Gastroesophageal sphincter (tissue), 4 donors: ENCODE data around the gene DIP2C. TPM values are rescaled to one million over a fixed set of nuclear protein-coding genes. Genes with fewer than 3 reads are reported as not detected.

Experiments used
- ATAC-seq: fragments of 150-250 bp; one replicate; pipeline ENCODE4 v1.9.1; 2016; ENCODE audit warnings: mild to moderate bottlenecking, moderate library complexity
- H3K27ac ChIP-seq, 4 donors: fragments of 200-600 bp; sonication (generic) in 3 of 4; 1 replicate in 3 of 4; 2 replicates in 1 of 4; pipeline ENCODE4 v1.5.1; 2016 to 2019
- H3K27me3 ChIP-seq: fragments of 200-600 bp; sonication (generic); one replicate; pipeline ENCODE4 v1.5.1; 2019
- H3K36me3 ChIP-seq, 2 donors: fragments of 200-600 bp; sonication (generic); one replicate each; pipeline ENCODE4 v1.5.1; 2019; ENCODE audit warnings: control low read depth in 1 of 2
- H3K4me1 ChIP-seq, 3 donors: fragments of 200-600 bp; sonication (generic); 1 replicate in 2 of 3; 2 replicates in 1 of 3; pipeline ENCODE4 v1.5.1; 2016 to 2019; ENCODE audit warnings: control low read depth in 2 of 3
- H3K4me3 ChIP-seq, 2 donors: fragments of 200-600 bp; sonication (generic); one replicate each; pipeline ENCODE4 v1.5.1; 2019; ENCODE audit warnings: mild to moderate bottlenecking in 1 of 2, moderate library complexity in 1 of 2
- H3K9me3 ChIP-seq, 3 donors: fragments of 200-600 bp; sonication (generic); one replicate each; pipeline ENCODE4 v1.5.1; 2017 to 2019; ENCODE audit warnings: control low read depth in 2 of 3
- CTCF ChIP-seq, 4 experiments: fragments of 200-600 bp in 2 of 4; fragments of 450-650 bp in 2 of 4; sonication (generic) in 1 of 4; IDR thresholded peaks; one replicate each; pipeline ENCODE4 v1.5.1; 2017 to 2019; ENCODE audit warnings: antibody characterized with exemption in 4 of 4, mild to moderate bottlenecking in 2 of 4, moderate library complexity in 2 of 4
- EP300 ChIP-seq: sonication (generic); formaldehyde crosslinking; IDR thresholded peaks from one replicate; pipeline ENCODE4 v1.6.1; 2017; ENCODE audit warnings: antibody characterized with exemption, mild to moderate bottlenecking
- POLR2A ChIP-seq, 2 donors: fragments of 450-650 bp; IDR thresholded peaks; one replicate each; pipeline ENCODE4 v1.6.1; 2017; ENCODE audit warnings: antibody characterized with exemption in 2 of 2, mild to moderate bottlenecking in 2 of 2, moderate library complexity in 1 of 2
- POLR2AphosphoS5 ChIP-seq: sonication (generic); formaldehyde crosslinking; IDR thresholded peaks from one replicate; pipeline ENCODE4 v1.6.1; 2017; ENCODE audit warnings: antibody characterized with exemption
- WGBS, 2 donors: methylation state at CpG; one replicate each; pipeline ENCODE4 v1.1.5; 2018; ENCODE audit warnings: low coverage in 1 of 2; 5-methylcytosine and 5-hydroxymethylcytosine counted together
- total RNA-seq, 4 donors: library from RNA; depleted of rRNA; stranded (reverse); fragments of >200 nt; gene quantifications; one replicate each; pipeline ENCODE4 v1.1.0, GENCODE V29; 2016

DIP2C gene
- total RNA-seq, 4 donors from 2014 or later, result 40.8 to 73.8 (median 47.7) TPM

- H3K27me3 ChIP-seq, result no peaks in the 10 kb centered on the region
- no peak for ATAC-seq
- H3K27ac ChIP-seq, result no peak overlapping the region
- 90 to 92% methylated on average over 2 of the region's 2 CpGs for WGBS, 2 donors
- no peak for TF ChIP-seq POLR2A (IDR thresholded peaks at IDR 0.05)
- TF ChIP-seq CTCF (IDR thresholded peaks at IDR 0.05), result no peak
- TF ChIP-seq EP300, result no peak
- no peak for TF ChIP-seq POLR2AphosphoS5
- H3K4me1 ChIP-seq, result no peaks in the 10 kb centered on the region
- no peaks in the 10 kb centered on the region for H3K9me3 ChIP-seq
- H3K36me3 ChIP-seq, result peaks cover 0 to 25% of the 10 kb centered on the region in 2 donors
- H3K4me3 ChIP-seq, result no peak overlapping the region
These were observed 246.0 kb downstream of the DIP2C start for GRCh38 chr10:443459-443858.

GRCh38 chr10:442209-442608, 247.3 kb downstream of the DIP2C start:
- ATAC-seq, result no peak
- peaks cover 0 to 30% of the 10 kb centered on the region in 2 donors for H3K36me3 ChIP-seq
- H3K9me3 ChIP-seq, result no peaks in the 10 kb centered on the region
- no peaks in the 10 kb centered on the region for H3K27me3 ChIP-seq
- WGBS, 2 donors, result 94% methylated on average over 6 of the region's 6 CpGs; no CpG with 5 or more reads in 1 of the 2 donors
- TF ChIP-seq CTCF (IDR thresholded peaks at IDR 0.05) (no peak), EP300 (no peak), POLR2AphosphoS5 (no peak), POLR2A (IDR thresholded peaks at IDR 0.05) (no peak)
- no peaks in the 10 kb centered on the region for H3K4me1 ChIP-seq
- H3K4me3 ChIP-seq, result no peak overlapping the region
- no peak overlapping the region for H3K27ac ChIP-seq

DNA sequence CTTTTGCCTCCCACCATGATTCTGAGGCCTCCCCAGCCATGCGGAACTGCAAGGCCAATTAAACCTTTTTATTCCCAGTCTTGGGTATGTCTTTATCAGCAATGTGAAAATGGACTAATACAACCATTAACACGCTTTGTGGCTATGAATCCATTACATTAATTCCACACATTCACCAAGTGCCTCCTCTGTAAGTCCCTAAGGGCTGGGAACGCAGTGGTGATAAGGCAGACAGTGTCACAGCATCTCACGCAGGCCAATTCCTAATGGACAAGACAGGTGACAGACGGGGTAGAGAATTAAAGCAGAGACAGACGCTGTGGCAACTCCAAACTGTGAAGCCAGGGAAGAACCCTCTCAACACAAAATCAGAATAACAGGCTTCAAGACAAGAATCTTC, 247.8 kb downstream of the DIP2C start:
- H3K27ac ChIP-seq, result no peak overlapping the region
- peaks cover 0 to 33% of the 10 kb centered on the region in 2 donors for H3K36me3 ChIP-seq
- H3K9me3 ChIP-seq, result no peaks in the 10 kb centered on the region
- no peak for ATAC-seq
- TF ChIP-seq POLR2A (IDR thresholded peaks at IDR 0.05) (no peak), CTCF (IDR thresholded peaks at IDR 0.05) (no peak), POLR2AphosphoS5 (no peak), EP300 (no peak)
- no peaks in the 10 kb centered on the region for H3K27me3 ChIP-seq
- H3K4me3 ChIP-seq, result no peak overlapping the region
- no peaks in the 10 kb centered on the region for H3K4me1 ChIP-seq
- 97 to 100% methylated on average over 2 to 6 of the region's 6 CpGs for WGBS, 2 donors

- Histone ChIP-seq H3K27ac (no peak overlapping the region), H3K36me3 (peaks cover 0 to 45% of the 10 kb centered on the region in 2 donors), H3K4me1 (no peaks in the 10 kb centered on the region), H3K9me3 (no peaks in the 10 kb centered on the region), H3K27me3 (no peaks in the 10 kb centered on the region), H3K4me3 (no peak overlapping the region)
- no peak for TF ChIP-seq EP300
- WGBS, 2 donors, result 93 to 100% methylated on average over 3 of the region's 3 CpGs
- ATAC-seq, result no peak
These were observed 249.3 kb downstream of the DIP2C start for GRCh38 chr10:440127-440526.

- Histone ChIP-seq H3K4me1 (no peaks in the 10 kb centered on the region), H3K4me3 (no peak overlapping the region), H3K36me3 (peaks cover 0 to 50% of the 10 kb centered on the region in 2 donors), H3K9me3 (no peaks in the 10 kb centered on the region), H3K27me3 (no peaks in the 10 kb centered on the region), H3K27ac (no peak overlapping the region)
- 67 to 71% methylated on average over 3 of the region's 3 CpGs for WGBS, 2 donors
- ATAC-seq, result no peak
- TF ChIP-seq POLR2A (IDR thresholded peaks at IDR 0.05), result no peak
- TF ChIP-seq CTCF (IDR thresholded peaks at IDR 0.05), result no peak
- TF ChIP-seq EP300, result no peak
- TF ChIP-seq POLR2AphosphoS5, result no peak
These were observed 251.6 kb downstream of the DIP2C start for GRCh38 chr10:437698-438490.
